DOHH2 (cell line): Measurements from ENCODE around the gene RNU7-1.
A peak's percentile ranks its signal among the peaks of the same experiment; 100 is the strongest.

ENCODE experiments used
- H3F3A ChIP-seq: fragments of 200-600 bp; sonication (generic), shearing (Covaris generic); 2 replicates; pipeline ENCODE4 v1.6.0; 2016; ENCODE audit warnings: antibody characterized with exemption, mild to moderate bottlenecking; ENCODE audit not compliant: control insufficient read depth, insufficient read depth
- H3K27ac ChIP-seq: fragments of 200-600 bp; sonication (generic); 2 replicates; pipeline ENCODE4 v1.5.1; 2014; ENCODE audit warnings: low read depth, mild to moderate bottlenecking, low read length, moderate library complexity
- H3K27me3 ChIP-seq: fragments of 200-600 bp; sonication (generic); 2 replicates; pipeline ENCODE4 v1.6.1; 2014; ENCODE audit warnings: mild to moderate bottlenecking, low read length, mixed read lengths; ENCODE audit not compliant: control insufficient read depth
- H3K36me3 ChIP-seq: fragments of 200-600 bp; sonication (generic); 2 replicates; pipeline ENCODE4 v1.6.1; 2014; ENCODE audit warnings: mild to moderate bottlenecking, low read length, moderate library complexity, mixed read lengths; ENCODE audit not compliant: control insufficient read depth
- H3K4me1 ChIP-seq: fragments of 200-600 bp; sonication (generic); 2 replicates; pipeline ENCODE4 v1.6.1; 2014; ENCODE audit warnings: mild to moderate bottlenecking, low read length, mixed read lengths; ENCODE audit not compliant: control insufficient read depth
- H3K4me2 ChIP-seq: fragments of 200-600 bp; sonication (generic); 2 replicates; pipeline ENCODE4 v1.6.0; 2014; ENCODE audit warnings: mild to moderate bottlenecking, low read length, moderate library complexity
- H3K4me3 ChIP-seq: fragments of 200-600 bp; sonication (generic); 2 replicates; pipeline ENCODE4 v1.5.1; 2014; ENCODE audit warnings: mild to moderate bottlenecking, low read length, mixed read lengths
- H3K79me2 ChIP-seq: fragments of 200-600 bp; sonication (generic); 2 replicates; pipeline ENCODE4 v1.6.1; 2014; ENCODE audit warnings: mild to moderate bottlenecking, low read length, mixed read lengths; ENCODE audit not compliant: control insufficient read depth
- H3K9me2 ChIP-seq: fragments of 200-600 bp; sonication (generic); replicated peaks from 2 replicates; pipeline ENCODE4 v1.6.1; 2014; ENCODE audit warnings: mild to moderate bottlenecking, low read length, mixed read lengths; ENCODE audit not compliant: control insufficient read depth
- H3K9me3 ChIP-seq: fragments of 200-600 bp; sonication (generic); 2 replicates; pipeline ENCODE4 v1.6.1; 2014; ENCODE audit warnings: antibody characterized with exemption, low read length, mixed read lengths; ENCODE audit not compliant: control insufficient read depth, insufficient read depth
- H4K20me1 ChIP-seq: fragments of 200-600 bp; sonication (generic); 2 replicates; pipeline ENCODE4 v1.6.0; 2014; ENCODE audit warnings: low read depth, mild to moderate bottlenecking, antibody characterized with exemption, low read length, moderate library complexity; ENCODE audit not compliant: control insufficient read depth, insufficient read depth
- CTCF ChIP-seq: fragments of 200-600 bp; sonication (generic); IDR thresholded peaks from one replicate; pipeline ENCODE4 v1.5.1; 2014; ENCODE audit warnings: antibody characterized with exemption, mild to moderate bottlenecking, low read depth, low read length; ENCODE audit not compliant: poor library complexity, severe bottlenecking
- EZH2phosphoT487 ChIP-seq: fragments of 200-600 bp; sonication (generic); IDR thresholded peaks from 2 replicates; pipeline ENCODE4 v1.6.1; 2017; ENCODE audit warnings: borderline replicate concordance, mild to moderate bottlenecking, antibody characterized with exemption, low read length, moderate library complexity, mixed read lengths

Gene RNU7-1

GRCh38 chr12:6959805-6960592, 16.4 kb downstream of the RNU7-1 start:
- Histone ChIP-seq H4K20me1 (no peaks in the 10 kb centered on the region; the same call in none of the 2 replicates), H3K4me3 (peak overlapping the region; percentile 59), H3K9me2 (no peaks in the 10 kb centered on the region), H3K27me3 (peaks cover 72% of the 10 kb centered on the region), H3K4me1 (peaks cover 68% of the 10 kb centered on the region), H3K36me3 (peaks cover 12% of the 10 kb centered on the region), H3K4me2 (peak overlapping the region; percentile 81), H3K9me3 (no peaks in the 10 kb centered on the region), H3K79me2 (no peaks in the 10 kb centered on the region), H3F3A (peaks cover 8% of the 10 kb centered on the region), H3K27ac (no peak overlapping the region)
- TF ChIP-seq CTCF (no peak), EZH2phosphoT487 (no peak)

- Histone ChIP-seq H3K27me3 (peaks cover 65% of the 10 kb centered on the region), H3K79me2 (no peaks in the 10 kb centered on the region), H3K9me2 (no peaks in the 10 kb centered on the region), H3K4me1 (peaks cover 73% of the 10 kb centered on the region), H3K9me3 (no peaks in the 10 kb centered on the region), H3K36me3 (peaks cover 19% of the 10 kb centered on the region), H3F3A (peaks cover 13% of the 10 kb centered on the region), H4K20me1 (no peaks in the 10 kb centered on the region; the same call in none of the 2 replicates), H3K27ac (no peak overlapping the region), H3K4me2 (peak overlapping the region; percentile 49), H3K4me3 (no peak overlapping the region)
- TF ChIP-seq EZH2phosphoT487 (no peak), CTCF (no peak)
Observed at GRCh38 chr12:6960593-6961277, 17.1 kb downstream of the RNU7-1 start.

- Histone ChIP-seq H3K27me3 (peaks cover 60% of the 10 kb centered on the region), H3F3A (peaks cover 19% of the 10 kb centered on the region), H3K4me2 (peak overlapping the region; percentile 49), H3K9me3 (no peaks in the 10 kb centered on the region), H4K20me1 (no peaks in the 10 kb centered on the region; the same call in none of the 2 replicates), H3K4me1 (peaks cover 68% of the 10 kb centered on the region), H3K79me2 (no peaks in the 10 kb centered on the region), H3K4me3 (peak overlapping the region; percentile 19), H3K9me2 (no peaks in the 10 kb centered on the region), H3K27ac (no peak overlapping the region), H3K36me3 (peaks cover 24% of the 10 kb centered on the region)
- no peak for TF ChIP-seq EZH2phosphoT487
- TF ChIP-seq CTCF = no peak
Observed at GRCh38 chr12:6961278-6961694, 17.7 kb downstream of the RNU7-1 start.
